GM21367 (cell line): ENCODE data around the gene GASK1A.

ENCODE experiments used
- ATAC-seq: cut with Tn5 transposase; IDR thresholded peaks from one replicate; pipeline ENCODE4 v1.9.1; 2021; ENCODE audit not compliant: unreplicated experiment

The GASK1A gene

DNA sequence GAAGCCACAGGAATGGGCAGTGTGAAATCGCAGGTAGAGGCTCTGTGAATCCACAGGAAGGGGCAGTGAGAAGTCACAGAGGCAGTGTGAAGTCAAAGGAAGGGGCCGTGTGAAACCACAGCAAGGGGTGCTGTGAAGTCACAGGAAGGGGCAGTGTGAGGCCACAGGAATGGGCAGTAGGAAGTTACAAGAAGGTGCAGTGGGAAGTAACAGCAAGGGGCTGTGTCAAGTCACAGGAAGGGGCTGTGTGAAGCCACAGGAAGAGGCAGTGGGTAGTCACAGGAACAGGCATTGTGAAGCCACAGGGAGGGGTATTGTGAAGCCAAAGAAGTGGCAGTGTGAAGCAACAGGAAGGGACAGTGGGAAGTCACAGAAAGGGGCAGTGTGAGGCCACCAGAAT, 34.1 kb downstream of the GASK1A start:
- ATAC-seq = no peak

GRCh38 chr3:43013743-43014155, 34.6 kb downstream of the GASK1A start:
- ATAC-seq = no peak

GRCh38 chr3:43014241-43014640, 35.1 kb downstream of the GASK1A start:
- ATAC-seq = no peak

DNA sequence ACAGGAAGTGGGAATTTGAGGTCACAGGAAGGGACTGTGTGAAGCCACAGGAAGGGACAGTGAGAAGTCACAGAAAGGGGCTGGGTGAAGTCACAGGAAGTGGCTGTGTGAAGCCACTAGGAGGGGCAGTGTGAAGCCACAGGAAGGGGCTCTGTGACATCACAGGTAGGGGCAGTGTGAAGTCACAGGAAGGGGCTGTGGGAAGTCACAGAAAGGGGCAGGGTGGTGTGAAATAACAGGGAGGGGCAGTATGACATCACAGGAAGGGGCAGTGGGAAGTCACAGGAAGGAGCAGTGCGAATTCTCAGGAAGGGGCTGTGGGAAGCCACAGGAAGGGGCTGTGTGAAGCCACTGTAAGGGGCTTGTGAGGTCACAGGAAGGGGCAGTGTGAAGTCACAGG, 35.8 kb downstream of the GASK1A start:
- ATAC-seq = no peak

DNA sequence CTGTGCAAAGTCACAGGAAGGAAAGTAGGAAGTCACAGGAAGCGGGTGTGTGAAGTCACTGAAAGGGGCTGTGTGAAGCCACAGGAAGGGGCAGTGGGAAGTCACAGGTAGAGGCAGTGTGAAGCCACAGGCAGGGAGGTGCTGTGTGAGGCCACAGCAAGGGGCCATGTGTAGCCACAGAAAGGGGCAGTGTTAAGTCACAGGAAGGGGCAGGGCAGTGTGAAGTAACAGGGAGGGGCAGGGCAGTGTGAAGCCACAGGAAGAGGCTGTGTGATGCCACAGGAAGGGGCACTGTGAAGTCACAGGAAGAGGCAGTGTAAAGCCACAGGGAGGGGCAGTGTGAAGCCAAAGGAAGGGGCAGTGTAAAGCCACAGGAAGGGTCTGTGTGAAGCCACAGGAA, 36.5 kb downstream of the GASK1A start:
- ATAC-seq = no peak

DNA sequence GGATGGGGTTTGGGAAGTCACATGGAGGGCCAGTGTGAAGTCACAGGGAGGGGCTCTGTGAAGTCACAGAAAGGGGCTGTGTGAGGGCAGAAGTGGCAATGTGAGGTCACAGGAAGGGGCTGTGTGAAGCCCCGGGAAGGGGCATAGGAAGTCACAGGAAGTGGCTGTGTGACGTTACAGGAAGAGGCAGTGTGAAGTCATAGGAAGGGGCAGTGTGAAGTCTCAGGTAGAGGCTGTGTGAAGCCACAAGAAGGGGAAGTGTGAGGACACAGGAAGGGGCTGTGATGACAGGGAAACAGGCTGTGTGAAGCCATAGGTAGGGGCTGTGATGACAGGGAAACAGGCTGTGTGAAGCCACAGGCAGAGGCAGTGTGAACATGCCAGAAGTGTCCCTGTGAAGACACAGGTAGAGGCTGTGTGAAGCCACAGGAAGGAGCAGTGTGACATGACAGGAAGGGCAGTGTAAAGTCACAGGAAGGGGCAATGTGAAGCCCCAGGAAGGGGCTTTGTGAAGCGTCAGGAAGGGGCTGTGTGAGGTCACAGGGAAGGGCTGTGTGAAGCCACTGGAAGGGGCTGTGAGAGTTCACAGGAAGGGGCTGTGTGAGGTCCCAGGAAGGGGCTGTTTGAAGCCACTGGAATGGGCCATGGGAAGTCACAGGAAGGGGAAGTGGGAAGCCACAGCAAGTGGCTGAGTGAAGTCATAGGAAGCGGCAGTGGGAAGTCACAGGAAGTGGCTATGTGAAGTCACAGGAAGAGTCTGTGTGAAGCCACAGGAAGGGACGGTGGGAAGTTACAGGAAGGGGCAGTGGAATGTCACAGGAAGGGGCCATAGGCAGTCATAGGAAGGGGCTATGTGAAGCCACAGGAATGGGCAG, 37.1 kb downstream of the GASK1A start:
- no peak for ATAC-seq

- ATAC-seq = no peak
Measured at GRCh38 chr3:43017004-43017403, 37.9 kb downstream of the GASK1A start.

DNA sequence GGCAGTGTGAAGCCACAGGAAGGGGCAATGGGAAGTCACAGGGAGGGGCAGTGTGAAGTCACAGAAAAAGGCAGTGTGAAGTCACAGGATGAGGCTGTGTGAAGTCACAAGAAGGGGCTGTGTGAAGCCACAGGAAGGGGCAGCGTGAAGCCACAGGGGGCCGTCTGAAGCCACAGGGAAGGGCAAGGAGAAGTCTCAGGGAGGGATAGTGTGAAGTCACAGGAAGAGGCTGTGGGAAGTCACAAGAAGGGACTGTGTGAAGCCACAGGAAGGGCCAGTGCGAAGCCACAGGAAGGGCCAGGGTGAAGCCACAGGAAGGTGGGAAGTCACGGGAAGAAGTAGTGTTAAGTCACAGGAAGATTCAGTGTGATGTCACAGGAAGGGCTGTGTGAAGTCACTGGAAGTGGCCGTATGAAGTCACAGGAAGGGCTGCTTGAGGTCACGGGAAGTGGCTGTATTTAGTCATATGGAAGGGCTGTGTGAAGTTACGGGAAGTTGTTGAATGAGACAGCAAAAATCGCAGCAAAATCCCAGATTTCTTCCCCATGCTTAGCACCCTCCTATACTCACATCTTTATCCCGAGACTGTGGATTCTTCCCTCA, 38.6 kb downstream of the GASK1A start:
- no peak for ATAC-seq

DNA sequence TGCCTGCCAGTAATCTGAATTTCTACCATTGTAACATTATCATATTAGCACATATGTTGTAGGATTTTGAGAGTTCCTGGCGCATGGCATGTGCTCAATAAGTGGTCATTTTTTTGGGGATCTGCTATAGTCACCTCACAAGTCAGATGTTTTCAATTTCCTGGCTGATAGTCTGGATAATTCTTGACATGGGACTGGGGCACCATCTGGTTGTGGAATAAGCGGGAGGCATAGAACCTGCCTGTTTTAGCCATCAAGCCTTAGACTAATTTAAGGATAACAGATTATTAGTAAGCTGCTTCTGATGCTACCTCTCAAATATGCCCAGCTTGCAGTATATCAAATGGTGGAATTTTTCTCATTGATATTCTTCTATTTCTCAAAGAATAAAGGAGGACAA, 39.1 kb downstream of the GASK1A start:
- ATAC-seq = no peak

DNA sequence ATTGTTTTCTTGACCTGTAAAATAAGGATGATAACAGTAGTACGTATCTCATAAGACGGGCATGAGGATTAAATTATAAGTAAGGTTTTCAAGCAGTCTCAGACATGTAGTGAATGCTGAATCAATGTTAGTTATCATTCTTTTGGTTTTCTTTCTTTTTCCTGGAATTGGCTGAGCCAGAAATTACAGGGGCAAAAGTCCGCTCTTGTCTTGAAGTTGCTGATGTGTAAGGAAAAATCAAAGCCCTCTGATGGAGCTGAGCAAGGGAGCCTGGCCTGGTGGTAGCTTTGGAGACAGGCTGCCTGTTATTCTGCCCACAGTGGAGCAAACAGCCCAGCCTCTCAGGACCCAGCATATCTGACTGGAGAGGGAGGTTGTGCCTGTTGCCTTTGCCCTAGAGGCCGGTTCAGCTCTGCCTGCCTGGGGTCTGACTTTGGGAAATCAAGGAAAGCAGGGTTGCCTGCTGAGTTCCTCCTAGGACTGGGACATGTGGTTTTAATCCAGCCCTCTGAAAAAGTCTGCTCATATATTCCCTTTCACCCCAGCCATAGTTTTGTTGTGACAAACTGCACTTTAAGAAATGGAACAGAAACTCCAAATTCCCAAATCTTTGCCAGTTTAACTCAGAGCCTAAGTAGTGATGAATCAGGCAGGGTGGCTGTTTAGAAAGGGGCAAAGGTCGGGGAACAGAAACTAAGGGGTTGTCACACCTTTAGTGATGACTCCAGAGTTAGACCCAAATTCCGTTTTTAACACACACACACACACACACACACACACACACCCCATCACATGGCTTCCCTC, 40.1 kb downstream of the GASK1A start:
- ATAC-seq = no peak

DNA sequence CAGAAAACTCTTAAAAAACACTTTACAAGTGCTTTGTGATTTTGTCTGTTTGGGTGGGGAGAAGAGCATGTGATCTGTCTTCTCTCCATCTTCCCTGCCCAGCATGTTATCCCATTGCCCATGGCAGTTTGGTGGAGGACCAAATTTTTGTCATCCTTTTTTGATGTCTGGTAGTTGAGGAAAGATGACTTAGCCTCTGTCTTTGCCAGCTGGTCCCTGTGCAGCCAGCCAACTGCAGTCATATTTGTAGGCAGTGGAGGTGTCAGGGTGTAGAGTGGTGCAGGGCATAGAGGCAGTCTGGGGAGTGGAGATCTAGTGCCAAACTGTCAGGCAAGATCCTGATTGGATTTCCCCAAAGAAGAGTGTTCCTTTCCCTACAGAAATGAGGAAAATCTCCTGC, 40.7 kb downstream of the GASK1A start:
- ATAC-seq = no peak

- no peak for ATAC-seq
Measured at GRCh38 chr3:43021186-43021585, 42.1 kb downstream of the GASK1A start.

DNA sequence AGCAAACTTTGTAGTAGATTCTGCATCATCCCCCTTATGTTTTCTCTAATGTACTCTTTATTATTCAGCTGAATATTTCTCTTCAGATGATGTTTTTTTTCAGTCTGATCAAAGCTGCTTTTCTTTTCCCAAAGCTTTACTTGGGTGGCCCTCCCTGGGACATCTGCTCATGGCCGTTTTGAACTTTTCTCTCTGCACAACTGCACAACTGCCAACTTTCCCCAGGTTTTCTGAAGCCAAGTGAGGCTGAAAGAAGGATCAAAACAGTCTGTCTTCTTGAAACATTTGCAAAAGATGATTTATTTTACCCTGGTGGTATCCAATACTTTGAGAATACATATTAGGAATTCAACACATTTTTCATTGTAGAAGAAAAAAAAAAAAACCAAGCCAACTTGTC, 43.0 kb downstream of the GASK1A start:
- ATAC-seq = no peak

DNA sequence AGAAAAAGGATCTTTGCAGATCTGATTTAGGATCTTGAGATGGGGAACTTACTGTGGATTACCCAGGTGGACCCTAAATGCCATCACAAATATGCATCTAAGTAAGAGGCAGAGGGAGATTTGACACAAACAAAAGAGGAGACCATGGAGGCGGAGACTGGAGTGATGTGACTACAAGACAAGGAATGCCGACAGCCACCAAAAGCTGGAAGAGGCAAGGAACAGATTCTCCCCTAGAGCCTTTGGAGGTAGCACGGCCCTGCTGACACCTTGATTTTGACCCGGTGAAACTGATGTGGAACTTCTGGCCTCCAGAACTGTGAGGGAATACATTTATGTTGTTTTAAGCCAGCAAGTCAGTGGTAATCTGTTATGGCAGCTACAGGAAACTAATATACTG, 44.0 kb downstream of the GASK1A start:
- no peak for ATAC-seq

GRCh38 chr3:43023746-43024145, 44.6 kb downstream of the GASK1A start:
- no peak for ATAC-seq

GRCh38 chr3:43024181-43024885, 45.2 kb downstream of the GASK1A start:
- no peak for ATAC-seq

GRCh38 chr3:43025423-43025822, 46.3 kb downstream of the GASK1A start:
- no peak for ATAC-seq

- ATAC-seq = no peak
Measured at GRCh38 chr3:43028001-43028400, 48.9 kb downstream of the GASK1A start.

DNA sequence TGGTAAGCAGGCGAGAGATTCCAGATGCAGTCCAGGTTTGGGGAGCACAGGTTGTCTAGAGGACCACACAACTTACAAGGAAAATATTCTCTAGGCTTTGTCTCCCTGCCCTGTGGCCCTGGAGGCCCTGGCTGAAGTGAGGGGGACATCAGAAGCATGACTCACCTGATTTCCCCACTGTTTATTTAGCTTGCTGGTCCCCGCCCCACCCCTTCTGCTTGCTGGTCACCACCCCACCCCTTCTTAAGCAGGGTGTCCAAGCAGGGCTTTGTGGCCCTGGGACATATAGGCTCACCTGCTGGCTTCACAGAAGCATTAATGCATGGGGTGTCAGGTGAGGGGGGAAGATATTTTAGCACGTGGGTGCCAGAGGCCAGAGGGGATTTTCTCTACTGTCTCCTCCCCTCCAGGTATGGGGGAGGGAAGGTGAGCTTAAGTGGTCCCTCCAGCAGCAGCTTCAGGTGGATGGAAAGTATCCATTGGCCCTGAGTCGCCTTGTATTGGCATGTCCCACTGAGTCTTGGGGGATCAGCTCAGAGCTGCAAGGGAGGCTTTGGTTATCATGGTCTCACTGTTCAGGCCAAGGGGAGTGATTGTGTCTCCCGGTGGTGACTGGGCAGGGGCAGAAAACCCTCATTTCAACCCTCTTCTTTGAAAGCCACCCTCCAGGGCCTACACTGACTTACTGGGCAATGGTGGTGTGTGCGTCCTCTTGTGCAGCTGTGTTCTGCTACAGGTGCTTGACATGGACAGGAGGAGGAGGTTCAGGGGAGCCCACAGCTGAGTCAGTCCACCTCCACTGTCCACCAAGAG, 49.8 kb downstream of the GASK1A start:
- no peak for ATAC-seq

- no peak for ATAC-seq
Measured at GRCh38 chr3:43030162-43030935, 51.2 kb downstream of the GASK1A start.
